Peyer's patch (tissue), 4 donors: ENCODE data around the gene LRCH2. TPM values are rescaled to one million over a fixed set of nuclear protein-coding genes. Genes with fewer than 3 reads are reported as not detected.
A peak's percentile ranks its signal among the peaks of the same experiment; 100 is the strongest.

Experiments
- DNase-seq, 3 donors: peaks; one replicate each; pipeline ENCODE4 v3.0.0-alpha.2; 2017 to 2019
- H3K27ac ChIP-seq, 4 donors: fragments of 200-600 bp; sonication (generic); one replicate each; pipeline ENCODE4 v1.5.1; 2016 to 2019
- H3K27me3 ChIP-seq, 2 donors: fragments of 200-600 bp; sonication (generic); one replicate each; pipeline ENCODE4 v1.5.1; 2019
- H3K36me3 ChIP-seq, 3 donors: fragments of 200-600 bp; sonication (generic); one replicate each; pipeline ENCODE4 v1.5.1; 2016 to 2019
- H3K4me1 ChIP-seq, 4 donors: fragments of 200-600 bp; sonication (generic); one replicate each; pipeline ENCODE4 v1.5.1; 2016 to 2019
- H3K4me3 ChIP-seq, 4 donors: fragments of 200-600 bp; sonication (generic); 1 replicate in 3 of 4; 2 replicates in 1 of 4; pipeline ENCODE4 v1.5.1; 2016 to 2019; ENCODE audit warnings: mild to moderate bottlenecking in 1 of 4
- H3K9me3 ChIP-seq, 4 donors: fragments of 200-600 bp; sonication (generic); one replicate each; pipeline ENCODE4 v1.5.1; 2016 to 2019; ENCODE audit warnings: mild to moderate bottlenecking in 1 of 4
- POLR2A ChIP-seq, 2 donors: fragments of 450-650 bp; IDR thresholded peaks; one replicate each; pipeline ENCODE4 v1.5.1; 2017; ENCODE audit warnings: antibody characterized with exemption in 2 of 2, mild to moderate bottlenecking in 2 of 2, moderate library complexity in 2 of 2
- total RNA-seq, 4 donors: library from RNA; depleted of rRNA; stranded (reverse); fragments of >200 nt; gene quantifications; one replicate each; pipeline ENCODE4 v1.1.0, GENCODE V29; 2016
- TF ChIP-seq, protein P1 (sequence below), 6 experiments: fragments of 450-650 bp in 4 of 6; fragments of 200-600 bp in 2 of 6; sonication (generic) in 1 of 6; IDR thresholded peaks; one replicate each; pipeline ENCODE4 v1.5.1; 2017 to 2019; ENCODE audit warnings: antibody characterized with exemption in 6 of 6, mild to moderate bottlenecking in 3 of 6, moderate library complexity in 1 of 6

Gene LRCH2
- total RNA-seq, 4 donors from 2014 or later: 1.6 to 11.6 (median 2.2) TPM

DNA sequence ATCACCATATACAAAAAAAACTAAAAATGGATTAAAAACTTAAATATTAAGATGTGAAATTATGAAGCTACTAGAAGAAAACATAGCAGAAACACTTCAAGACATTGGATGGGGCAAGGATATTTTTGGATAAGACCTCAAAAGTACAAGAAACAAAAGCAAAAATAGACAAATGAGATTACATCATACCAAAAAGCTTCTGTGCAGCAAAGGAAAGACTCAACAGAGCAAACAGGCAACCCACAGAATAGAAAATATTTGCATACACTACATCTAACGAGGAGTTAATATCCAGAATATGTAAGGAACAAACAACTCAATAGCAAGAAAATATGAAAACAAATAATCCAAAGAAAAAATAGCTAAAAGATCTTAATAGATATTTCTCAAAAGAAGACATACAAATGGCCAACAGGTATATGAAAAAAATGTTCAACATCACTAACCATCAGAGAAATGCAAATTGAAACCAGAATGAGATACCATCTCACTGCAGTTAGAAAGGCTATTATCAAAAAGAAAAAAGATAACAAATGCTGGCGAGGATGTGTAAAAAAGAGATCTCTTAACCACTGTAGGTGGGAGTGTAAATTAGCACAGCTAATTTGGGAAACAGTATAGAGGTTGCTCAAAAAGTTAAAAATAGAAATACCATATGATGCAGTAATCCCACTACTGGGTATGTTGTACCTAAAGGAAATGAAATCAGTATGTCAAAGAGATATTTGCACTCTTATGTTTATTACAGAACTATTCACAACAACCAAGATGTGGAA lies 17.8 kb upstream of the LRCH2 start:
- no peaks in the 10 kb centered on the region for H3K9me3 ChIP-seq
- H3K4me1 ChIP-seq: no peaks in the 10 kb centered on the region
- H3K36me3 ChIP-seq: no peaks in the 10 kb centered on the region
- no peak overlapping the region for H3K27ac ChIP-seq
- H3K27me3 ChIP-seq: no peaks in the 10 kb centered on the region
- no peak for DNase-seq
- no peak overlapping the region for H3K4me3 ChIP-seq
- TF ChIP-seq, protein P1, sequence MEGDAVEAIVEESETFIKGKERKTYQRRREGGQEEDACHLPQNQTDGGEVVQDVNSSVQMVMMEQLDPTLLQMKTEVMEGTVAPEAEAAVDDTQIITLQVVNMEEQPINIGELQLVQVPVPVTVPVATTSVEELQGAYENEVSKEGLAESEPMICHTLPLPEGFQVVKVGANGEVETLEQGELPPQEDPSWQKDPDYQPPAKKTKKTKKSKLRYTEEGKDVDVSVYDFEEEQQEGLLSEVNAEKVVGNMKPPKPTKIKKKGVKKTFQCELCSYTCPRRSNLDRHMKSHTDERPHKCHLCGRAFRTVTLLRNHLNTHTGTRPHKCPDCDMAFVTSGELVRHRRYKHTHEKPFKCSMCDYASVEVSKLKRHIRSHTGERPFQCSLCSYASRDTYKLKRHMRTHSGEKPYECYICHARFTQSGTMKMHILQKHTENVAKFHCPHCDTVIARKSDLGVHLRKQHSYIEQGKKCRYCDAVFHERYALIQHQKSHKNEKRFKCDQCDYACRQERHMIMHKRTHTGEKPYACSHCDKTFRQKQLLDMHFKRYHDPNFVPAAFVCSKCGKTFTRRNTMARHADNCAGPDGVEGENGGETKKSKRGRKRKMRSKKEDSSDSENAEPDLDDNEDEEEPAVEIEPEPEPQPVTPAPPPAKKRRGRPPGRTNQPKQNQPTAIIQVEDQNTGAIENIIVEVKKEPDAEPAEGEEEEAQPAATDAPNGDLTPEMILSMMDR (IDR thresholded peaks at IDR 0.05): no peak
- TF ChIP-seq POLR2A (IDR thresholded peaks at IDR 0.05): no peak

- H3K4me3 ChIP-seq: no peak overlapping the region
- H3K27me3 ChIP-seq: no peaks in the 10 kb centered on the region
- no peak for DNase-seq
- H3K4me1 ChIP-seq: no peaks in the 10 kb centered on the region
- no peaks in the 10 kb centered on the region for H3K36me3 ChIP-seq
- no peaks in the 10 kb centered on the region for H3K9me3 ChIP-seq
- peak overlapping the region in 2 of 4 donors; percentile 39 to 48 for H3K27ac ChIP-seq
- TF ChIP-seq, protein P1 (IDR thresholded peaks at IDR 0.05): no peak
- TF ChIP-seq POLR2A (IDR thresholded peaks at IDR 0.05): no peak
Observed at GRCh38 chrX:115237056-115237455, 3.2 kb upstream of the LRCH2 start.

GRCh38 chrX:115236560-115236959 lies 2.7 kb upstream of the LRCH2 start:
- no peaks in the 10 kb centered on the region for H3K27me3 ChIP-seq

GRCh38 chrX:115234461-115234860 lies 565 bp upstream of the LRCH2 start:
- H3K36me3 ChIP-seq: no peaks in the 10 kb centered on the region
- no peaks in the 10 kb centered on the region for H3K27me3 ChIP-seq
- no peaks in the 10 kb centered on the region for H3K4me1 ChIP-seq
- no peak for DNase-seq
- peak overlapping the region in 1 of 4 donors; percentile 51 for H3K4me3 ChIP-seq
- TF ChIP-seq, protein P1 (IDR thresholded peaks at IDR 0.05): no peak
- TF ChIP-seq POLR2A (IDR thresholded peaks at IDR 0.05): no peak
- peak overlapping the region in 1 of 4 donors; percentile 59 for H3K27ac ChIP-seq
- no peaks in the 10 kb centered on the region for H3K9me3 ChIP-seq

More at GRCh38 chrX:115236560-115236959, 2.7 kb upstream of the LRCH2 start:
- Histone ChIP-seq H3K36me3 (no peaks in the 10 kb centered on the region), H3K4me3 (no peak overlapping the region), H3K9me3 (no peaks in the 10 kb centered on the region), H3K27ac (peak overlapping the region in 1 of 4 donors; percentile 48), H3K4me1 (no peaks in the 10 kb centered on the region)
- TF ChIP-seq POLR2A (IDR thresholded peaks at IDR 0.05): no peak
- TF ChIP-seq, protein P1 (IDR thresholded peaks at IDR 0.05): no peak
- no peak for DNase-seq

GRCh38 chrX:115232933-115233496 lies 881 bp downstream of the LRCH2 start:
- H3K4me1 ChIP-seq: no peaks in the 10 kb centered on the region
- no peaks in the 10 kb centered on the region for H3K27me3 ChIP-seq
- DNase-seq: no peak
- peak overlapping the region in 2 of 4 donors; percentile 59 to 70 for H3K27ac ChIP-seq
- H3K4me3 ChIP-seq: peak overlapping the region; percentile 19 to 51 (median 34)
- no peak for TF ChIP-seq POLR2A (IDR thresholded peaks at IDR 0.05)
- TF ChIP-seq, protein P1 (IDR thresholded peaks at IDR 0.05): no peak
- H3K9me3 ChIP-seq: no peaks in the 10 kb centered on the region
- H3K36me3 ChIP-seq: no peaks in the 10 kb centered on the region
